Stomach (tissue), 4 donors: ENCODE measurements around the gene RHOXF1.

Experiments used
- CTCF ChIP-seq, 7 experiments: fragments of 450-650 bp in 4 of 7; fragments of 200-600 bp in 3 of 7; sonication (generic) in 3 of 7; IDR thresholded peaks; one replicate each; pipeline ENCODE4 v1.5.1; 2016 to 2019; ENCODE audit warnings: antibody characterized with exemption in 7 of 7, control low read depth in 2 of 7, mild to moderate bottlenecking in 1 of 7
- EP300 ChIP-seq: sonication (generic); formaldehyde crosslinking; IDR thresholded peaks from one replicate; pipeline ENCODE4 v1.6.1; 2017; ENCODE audit warnings: antibody characterized with exemption
- POLR2A ChIP-seq, 4 donors: fragments of 450-650 bp; IDR thresholded peaks; one replicate each; pipeline ENCODE4 v1.6.1; 2016; ENCODE audit warnings: antibody characterized with exemption in 4 of 4, control low read depth in 2 of 4, mild to moderate bottlenecking in 1 of 4, moderate library complexity in 1 of 4
- POLR2AphosphoS5 ChIP-seq, 3 donors: sonication (generic); formaldehyde crosslinking; IDR thresholded peaks; one replicate each; pipeline ENCODE4 v1.6.1; 2016; ENCODE audit warnings: antibody characterized with exemption in 3 of 3

GRCh38 chrX:120111611-120112010, 4.1 kb downstream of the RHOXF1 start:
- TF ChIP-seq CTCF (IDR thresholded peaks at IDR 0.05), result no peak
- no peak for TF ChIP-seq EP300
- no peak for TF ChIP-seq POLR2A (IDR thresholded peaks at IDR 0.05)
- no peak for TF ChIP-seq POLR2AphosphoS5 (IDR thresholded peaks at IDR 0.05)
